Esophagus squamous epithelium (tissue), 5 donors: ENCODE results near the gene SGCG. TPM values are rescaled to one million over a fixed set of nuclear protein-coding genes. Genes with fewer than 3 reads are reported as not detected.
A peak's percentile ranks its signal among the peaks of the same experiment; 100 is the strongest.

Experiments
- DNase-seq: peaks from one replicate; lab custom pipeline; 2025; lab: John Stamatoyannopoulos, UW
- H3K27ac ChIP-seq, 4 donors: fragments of 200-600 bp; sonication (generic); one replicate each; pipeline ENCODE4 v1.5.1; 2016 to 2019; ENCODE audit warnings: mild to moderate bottlenecking in 1 of 4
- H3K27me3 ChIP-seq, 4 donors: fragments of 200-600 bp; sonication (generic); 1 replicate in 3 of 4; 2 replicates in 1 of 4; pipeline versions ENCODE4 v1.5.1 to v1.6.0; 2017 to 2021; ENCODE audit warnings: antibody characterized with exemption in 1 of 4
- H3K36me3 ChIP-seq, 3 donors: fragments of 200-600 bp; sonication (generic); one replicate each; pipeline ENCODE4 v1.5.1; 2016 to 2019
- H3K4me1 ChIP-seq, 3 donors: fragments of 200-600 bp; sonication (generic); one replicate each; pipeline ENCODE4 v1.5.1; 2017 to 2019
- H3K4me3 ChIP-seq, 4 donors: fragments of 200-600 bp; sonication (generic); 1 replicate in 3 of 4; 2 replicates in 1 of 4; pipeline ENCODE4 v1.5.1; 2016 to 2019; ENCODE audit warnings: mild to moderate bottlenecking in 2 of 4, moderate library complexity in 1 of 4
- H3K9me3 ChIP-seq, 3 donors: fragments of 200-600 bp; sonication (generic); one replicate each; pipeline ENCODE4 v1.5.1; 2016 to 2019
- CTCF ChIP-seq, 6 experiments: fragments of 450-650 bp in 4 of 6; fragments of 200-600 bp in 2 of 6; sonication (generic) in 2 of 6; IDR thresholded peaks; one replicate each; pipeline ENCODE4 v1.5.1; 2016 to 2019; ENCODE audit warnings: antibody characterized with exemption in 6 of 6, mild to moderate bottlenecking in 4 of 6, moderate library complexity in 4 of 6
- POLR2A ChIP-seq, 4 donors: fragments of 450-650 bp; IDR thresholded peaks; one replicate each; pipeline ENCODE4 v1.6.1; 2017; ENCODE audit warnings: antibody characterized with exemption in 4 of 4, mild to moderate bottlenecking in 4 of 4, moderate library complexity in 3 of 4
- WGBS, 2 donors: methylation state at CpG; one replicate each; pipeline ENCODE4 v1.1.5; 2018; 5-methylcytosine and 5-hydroxymethylcytosine counted together
- intact Hi-C: fragments of 100-400 bp; cut with DNase I; formaldehyde crosslinking; loops from one replicate; pipeline ENCODE4 v1.15.0; 2022
- total RNA-seq, 4 donors: library from RNA; depleted of rRNA; stranded (reverse); fragments of >200 nt; gene quantifications; one replicate each; pipeline ENCODE4 v1.1.0, GENCODE V29; 2016
- donor health status: DM: yes; HTN: yes; CAD: no.

SGCG gene
- total RNA-seq, 4 donors from 2014 or later = 0.57 TPM; not detected in 3

GRCh38 chr13:23321535-23322241 is 140.9 kb downstream of the SGCG start:
- DNase-seq = no peak
- H3K27ac ChIP-seq = peak overlapping the region in 2 of 4 donors; percentile 12 to 35

GRCh38 chr13:23322353-23323336 is 141.9 kb downstream of the SGCG start:
- Histone ChIP-seq H3K36me3 (no peaks in the 10 kb centered on the region), H3K27me3 (no peaks in the 10 kb centered on the region), H3K4me1 (peaks cover 6 to 40% (median 9%) of the 10 kb centered on the region in 3 donors), H3K4me3 (no peak overlapping the region), H3K27ac (peak overlapping the region in 1 of 4 donors; percentile 20), H3K9me3 (no peaks in the 10 kb centered on the region)
- WGBS, 2 donors = 71 to 77% methylated on average over 8 to 12 of the region's 19 CpGs
- intact Hi-C loops = no loop called here
- TF ChIP-seq POLR2A (IDR thresholded peaks at IDR 0.05) (no peak), CTCF (IDR thresholded peaks at IDR 0.05) (no peak)
- DNase-seq = no peak

More at GRCh38 chr13:23321535-23322241, 140.9 kb downstream of the SGCG start:
- H3K36me3 ChIP-seq = no peaks in the 10 kb centered on the region
- 19 to 29% methylated on average over 6 of the region's 6 CpGs for WGBS, 2 donors
- no peak for TF ChIP-seq CTCF (IDR thresholded peaks at IDR 0.05)
- no peak for TF ChIP-seq POLR2A (IDR thresholded peaks at IDR 0.05)
- H3K4me3 ChIP-seq = peak overlapping the region in 2 of 4 donors; percentile 3 to 52
- H3K27me3 ChIP-seq = no peaks in the 10 kb centered on the region
- peaks cover 6 to 40% (median 9%) of the 10 kb centered on the region in 3 donors for H3K4me1 ChIP-seq
- no peaks in the 10 kb centered on the region for H3K9me3 ChIP-seq
- intact Hi-C loops = no loop called here

- Histone ChIP-seq H3K4me3 (peak overlapping the region in 1 of 4 donors; percentile 12), H3K36me3 (no peaks in the 10 kb centered on the region), H3K9me3 (no peaks in the 10 kb centered on the region), H3K27me3 (no peaks in the 10 kb centered on the region), H3K27ac (peak overlapping the region in 2 of 4 donors; percentile 12 to 59), H3K4me1 (peaks cover 6 to 40% (median 9%) of the 10 kb centered on the region in 3 donors)
- whole genome bisulfite sequencing, 2 donors = 52 to 60% methylated on average over 11 to 17 of the region's 17 CpGs
- TF ChIP-seq POLR2A (IDR thresholded peaks at IDR 0.05) (no peak), CTCF (IDR thresholded peaks at IDR 0.05) (no peak)
- DNase-seq = no peak
- intact Hi-C loops = no loop called here
Observed at GRCh38 chr13:23323946-23324709, 143.3 kb downstream of the SGCG start.

GRCh38 chr13:23325191-23325590 is 144.4 kb downstream of the SGCG start:
- Histone ChIP-seq H3K9me3 (no peaks in the 10 kb centered on the region), H3K27me3 (no peaks in the 10 kb centered on the region), H3K27ac (no peak overlapping the region), H3K4me1 (peaks cover 6 to 34% (median 9%) of the 10 kb centered on the region in 3 donors), H3K4me3 (no peak overlapping the region), H3K36me3 (no peaks in the 10 kb centered on the region)
- TF ChIP-seq CTCF (IDR thresholded peaks at IDR 0.05) = no peak
- TF ChIP-seq POLR2A (IDR thresholded peaks at IDR 0.05) = no peak
- 28 to 37% methylated on average over 2 of the region's 2 CpGs for WGBS, 2 donors
- intact Hi-C loops = no loop called here
- DNase-seq = no peak
